ENCODE data around the gene TSPAN18. TPM values are rescaled to one million over a fixed set of nuclear protein-coding genes. Genes with fewer than 3 reads are reported as not detected.

TSPAN18 gene
- total RNA-seq, 1 donor = 5.8 TPM

DNA sequence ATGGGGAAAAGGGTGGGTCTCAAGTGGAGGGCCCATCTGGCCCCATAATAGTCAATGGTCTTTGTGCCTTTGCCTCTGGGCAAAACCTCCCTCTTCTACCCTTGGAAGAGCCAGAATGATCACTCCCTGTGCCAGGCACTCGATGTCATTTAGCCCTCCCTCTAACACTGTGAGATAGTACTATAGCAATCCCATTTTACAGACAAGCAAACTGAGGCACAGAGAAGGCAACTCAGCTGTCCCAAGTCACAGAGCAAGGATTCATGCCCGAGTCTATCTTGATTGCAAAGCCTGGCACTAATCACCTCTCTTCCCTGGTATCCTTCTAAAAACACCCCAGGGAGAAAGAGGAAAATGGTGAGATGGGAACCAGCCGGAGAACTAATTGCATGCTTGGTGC is 147.5 kb downstream of the TSPAN18 start:
- Histone ChIP-seq H3K27me3 (ENCODE audit: insufficient read depth, low read length) (peaks cover 7% of the 10 kb centered on the region), H3K9me3 (ENCODE audit: low read depth, low read length) (no peaks in the 10 kb centered on the region)
- TF ChIP-seq, protein P1, sequence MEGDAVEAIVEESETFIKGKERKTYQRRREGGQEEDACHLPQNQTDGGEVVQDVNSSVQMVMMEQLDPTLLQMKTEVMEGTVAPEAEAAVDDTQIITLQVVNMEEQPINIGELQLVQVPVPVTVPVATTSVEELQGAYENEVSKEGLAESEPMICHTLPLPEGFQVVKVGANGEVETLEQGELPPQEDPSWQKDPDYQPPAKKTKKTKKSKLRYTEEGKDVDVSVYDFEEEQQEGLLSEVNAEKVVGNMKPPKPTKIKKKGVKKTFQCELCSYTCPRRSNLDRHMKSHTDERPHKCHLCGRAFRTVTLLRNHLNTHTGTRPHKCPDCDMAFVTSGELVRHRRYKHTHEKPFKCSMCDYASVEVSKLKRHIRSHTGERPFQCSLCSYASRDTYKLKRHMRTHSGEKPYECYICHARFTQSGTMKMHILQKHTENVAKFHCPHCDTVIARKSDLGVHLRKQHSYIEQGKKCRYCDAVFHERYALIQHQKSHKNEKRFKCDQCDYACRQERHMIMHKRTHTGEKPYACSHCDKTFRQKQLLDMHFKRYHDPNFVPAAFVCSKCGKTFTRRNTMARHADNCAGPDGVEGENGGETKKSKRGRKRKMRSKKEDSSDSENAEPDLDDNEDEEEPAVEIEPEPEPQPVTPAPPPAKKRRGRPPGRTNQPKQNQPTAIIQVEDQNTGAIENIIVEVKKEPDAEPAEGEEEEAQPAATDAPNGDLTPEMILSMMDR (IDR thresholded peaks at IDR 0.05; ENCODE audit: extremely low read depth, low read depth, low read length) = no peak

DNA sequence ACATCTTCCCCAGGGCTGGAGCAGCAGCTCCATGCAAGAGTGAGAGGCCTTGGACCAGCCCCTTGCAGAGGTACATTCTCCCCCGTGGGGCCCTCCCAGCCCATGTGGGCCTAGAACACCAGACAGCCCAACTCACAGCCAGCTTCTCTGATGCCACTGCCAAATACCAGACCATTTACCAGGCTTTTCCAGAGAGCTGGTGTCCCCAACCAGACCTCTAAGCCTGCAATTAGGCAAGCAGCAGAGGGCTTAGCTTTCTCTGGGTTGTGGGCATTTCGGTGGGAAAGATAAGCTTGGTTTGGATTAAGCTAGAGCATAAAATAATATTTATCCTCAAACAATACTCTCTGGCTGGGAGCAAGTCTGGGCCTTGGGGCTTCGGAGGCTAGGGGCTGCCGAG is 148.3 kb downstream of the TSPAN18 start:
- Histone ChIP-seq H3K27ac (ENCODE audit: low read depth, low read length) (no peak overlapping the region), H3K36me3 (ENCODE audit: insufficient read depth, low read length) (no peaks in the 10 kb centered on the region), H3K4me2 (ENCODE audit: insufficient read depth, low read length) (no peak overlapping the region), H4K20me1 (ENCODE audit: insufficient read depth, low read length) (no peaks in the 10 kb centered on the region), H3K4me3 (ENCODE audit: insufficient read depth, low read length) (no peak overlapping the region), H3K79me2 (ENCODE audit: insufficient read depth, low read length) (no peaks in the 10 kb centered on the region), H3K9me3 (ENCODE audit: low read depth, low read length) (no peaks in the 10 kb centered on the region), H2AFZ (ENCODE audit: low read length) (no peak overlapping the region), H3K27me3 (ENCODE audit: insufficient read depth, low read length) (peaks cover 7% of the 10 kb centered on the region), H3K4me1 (ENCODE audit: insufficient read depth, low read length) (peaks cover 5% of the 10 kb centered on the region)
- TF ChIP-seq, protein P1 (IDR thresholded peaks at IDR 0.05; ENCODE audit: extremely low read depth, low read depth, low read length) = no peak
- DNase-seq (ENCODE audit: insufficient read length, low spot score, missing footprints) = peak; percentile 42

More for the DNA sequence above, 147.5 kb downstream of the TSPAN18 start:
- Histone ChIP-seq H4K20me1 (ENCODE audit: insufficient read depth, low read length) (no peaks in the 10 kb centered on the region), H2AFZ (ENCODE audit: low read length) (no peak overlapping the region), H3K4me2 (ENCODE audit: insufficient read depth, low read length) (no peak overlapping the region), H3K27ac (ENCODE audit: low read depth, low read length) (no peak overlapping the region), H3K4me1 (ENCODE audit: insufficient read depth, low read length) (peaks cover 5% of the 10 kb centered on the region), H3K79me2 (ENCODE audit: insufficient read depth, low read length) (no peaks in the 10 kb centered on the region), H3K4me3 (ENCODE audit: insufficient read depth, low read length) (no peak overlapping the region), H3K36me3 (ENCODE audit: insufficient read depth, low read length) (no peaks in the 10 kb centered on the region)
- peak; percentile 46 for DNase-seq (ENCODE audit: insufficient read length, low spot score, missing footprints)

GRCh38 chr11:44876194-44876723 is 149.5 kb downstream of the TSPAN18 start:
- H3K4me2 ChIP-seq (ENCODE audit: insufficient read depth, low read length) = no peak overlapping the region
- no peaks in the 10 kb centered on the region for H3K79me2 ChIP-seq (ENCODE audit: insufficient read depth, low read length)
- no peaks in the 10 kb centered on the region for H3K4me1 ChIP-seq (ENCODE audit: insufficient read depth, low read length)
- TF ChIP-seq, protein P1 (IDR thresholded peaks at IDR 0.05; ENCODE audit: extremely low read depth, low read depth, low read length) = no peak
- H3K9me3 ChIP-seq (ENCODE audit: low read depth, low read length) = no peaks in the 10 kb centered on the region
- H3K27ac ChIP-seq (ENCODE audit: low read depth, low read length) = no peak overlapping the region
- DNase-seq (ENCODE audit: insufficient read length, low spot score, missing footprints) = no peak
- H3K4me3 ChIP-seq (ENCODE audit: insufficient read depth, low read length) = no peak overlapping the region
- no peaks in the 10 kb centered on the region for H3K36me3 ChIP-seq (ENCODE audit: insufficient read depth, low read length)
- H4K20me1 ChIP-seq (ENCODE audit: insufficient read depth, low read length) = no peaks in the 10 kb centered on the region
- no peak overlapping the region for H2AFZ ChIP-seq (ENCODE audit: low read length)
- peaks cover 7% of the 10 kb centered on the region for H3K27me3 ChIP-seq (ENCODE audit: insufficient read depth, low read length)

- H3K4me1 ChIP-seq (ENCODE audit: insufficient read depth, low read length) = no peaks in the 10 kb centered on the region
- H4K20me1 ChIP-seq (ENCODE audit: insufficient read depth, low read length) = no peaks in the 10 kb centered on the region
- H3K36me3 ChIP-seq (ENCODE audit: insufficient read depth, low read length) = no peaks in the 10 kb centered on the region
- peaks cover 7% of the 10 kb centered on the region for H3K27me3 ChIP-seq (ENCODE audit: insufficient read depth, low read length)
- H2AFZ ChIP-seq (ENCODE audit: low read length) = no peak overlapping the region
- H3K9me3 ChIP-seq (ENCODE audit: low read depth, low read length) = no peaks in the 10 kb centered on the region
- H3K4me3 ChIP-seq (ENCODE audit: insufficient read depth, low read length) = no peak overlapping the region
- H3K27ac ChIP-seq (ENCODE audit: low read depth, low read length) = no peak overlapping the region
- H3K79me2 ChIP-seq (ENCODE audit: insufficient read depth, low read length) = no peaks in the 10 kb centered on the region
- TF ChIP-seq, protein P1 (IDR thresholded peaks at IDR 0.05; ENCODE audit: extremely low read depth, low read depth, low read length) = no peak
- peak; percentile 49 for DNase-seq (ENCODE audit: insufficient read length, low spot score, missing footprints)
- no peak overlapping the region for H3K4me2 ChIP-seq (ENCODE audit: insufficient read depth, low read length)
These were observed 150.1 kb downstream of the TSPAN18 start for GRCh38 chr11:44876906-44877305.
